ENCODE data around the gene AQP12A. TPM values are rescaled to one million over a fixed set of nuclear protein-coding genes. Genes with fewer than 3 reads are reported as not detected.

The AQP12A gene
- total RNA-seq, 1 experiment from 2014 or later = not detected

GRCh38 chr2:240650254-240650965, 41.3 kb upstream of the AQP12A start (continued):
- no peak for TF ChIP-seq ZBTB33 (IDR thresholded peaks at IDR 0.05; ENCODE audit: extremely low read depth, insufficient replicate concordance, low read length)
- TF ChIP-seq SIN3A (IDR thresholded peaks at IDR 0.05; ENCODE audit: low read depth) = no peak
- TF ChIP-seq POLR2AphosphoS5 (IDR thresholded peaks at IDR 0.05; ENCODE audit: low read depth, low read length) = no peak
- TF ChIP-seq ZNF274 (IDR thresholded peaks at IDR 0.05; ENCODE audit: low read depth, low read length) = no peak
- no peak for TF ChIP-seq CBX3 (IDR thresholded peaks at IDR 0.05; ENCODE audit: low read depth)
- no peak for TF ChIP-seq FOSL1 (IDR thresholded peaks at IDR 0.05; ENCODE audit: low read depth)
- no peak for TF ChIP-seq SP1 (IDR thresholded peaks at IDR 0.05; ENCODE audit: low read depth)

GRCh38 chr2:240651185-240651584, 40.5 kb upstream of the AQP12A start:
- Histone ChIP-seq H4K20me1 (ENCODE audit: insufficient read depth) (no peaks in the 10 kb centered on the region), H3K4me3 (replicated peaks in 1 of 2; ENCODE audit: low read depth in 1 of 2, low read length in 2 of 2) (no peak overlapping the region), H3K9ac (ENCODE audit: low read length) (no peak overlapping the region), H3K27me3 (ENCODE audit: insufficient read depth, low read length) (peaks cover 37% of the 10 kb centered on the region), H3K36me3 (ENCODE audit: control insufficient read depth in 1 of 2, insufficient read depth in 2 of 2, low read length in 2 of 2) (no peaks in the 10 kb centered on the region), H3K4me2 (ENCODE audit: low read length) (no peak overlapping the region), H3K9me3 (ENCODE audit: control insufficient read depth in 1 of 2, insufficient read depth in 1 of 2, low read depth in 1 of 2, low read length in 2 of 2) (no peaks in the 10 kb centered on the region; a peak in 1 of 4 replicates), H3K4me1 (ENCODE audit: control insufficient read depth in 1 of 2, insufficient read depth in 2 of 2, low read length in 2 of 2) (no peaks in the 10 kb centered on the region), H3K27ac (ENCODE audit: low read depth, low read length) (no peak overlapping the region), H2AFZ (ENCODE audit: low read depth, low read length, poor library complexity, severe bottlenecking) (no peak overlapping the region), H3K9me2 (ENCODE audit: insufficient read depth) (no peaks in the 10 kb centered on the region), H3K79me2 (ENCODE audit: insufficient read depth, low read length) (no peaks in the 10 kb centered on the region)
- intact Hi-C loops (cut with micrococcal nuclease) = no loop called here
- ATAC-seq = no peak
- no peak for DNase-seq (ENCODE audit: low read depth, low spot score)
- no TSS peak for BruUV-seq (replicated peaks)
- TF ChIP-seq EZH2 (IDR thresholded peaks at IDR 0.05) (no peak), ATF3 (IDR thresholded peaks at IDR 0.05) (no peak), REST (IDR thresholded peaks at IDR 0.05; ENCODE audit: low read depth) (no peak), CTCF (IDR thresholded peaks at IDR 0.05 in 2 of 3, conservative IDR thresholded peaks at IDR 0.05 in 1 of 3; ENCODE audit: borderline replicate concordance in 1 of 3, insufficient read depth in 1 of 3, low read depth in 2 of 3, low read length in 2 of 3) (no peak), CEBPB (IDR thresholded peaks at IDR 0.05; ENCODE audit: low read depth) (no peak), ELF1 (IDR thresholded peaks at IDR 0.05; ENCODE audit: borderline replicate concordance, low read depth) (no peak), FOSL1 (IDR thresholded peaks at IDR 0.05; ENCODE audit: low read depth) (no peak)
- CTCF ChIA-PET = no interaction called here
- POLR2A ChIA-PET = no interaction called here
- RAD21 ChIA-PET (ENCODE audit: low non-redundant PET in 1 of 2, low total read pairs in 2 of 2, uncharacterized antibody in 2 of 2, unreplicated experiment in 2 of 2) = no interaction called here

All from HCT116 (cell line).